Activated CD8-positive, alpha-beta T cell treated with anti-CD3 and anti-CD28 coated beads for 36 hours (primary cell): Measurements from ENCODE around the gene LCE1D. TPM values are rescaled to one million over a fixed set of nuclear protein-coding genes. Genes with fewer than 3 reads are reported as not detected.

Source experiments
- ATAC-seq: fragments of 200-7000 bp; cut with Tn5 transposase; one replicate; pipeline ENCODE4 v1.10.0; 2021; ENCODE audit warnings: mild to moderate bottlenecking, moderate library complexity
- CTCF ChIA-PET: fragments of 350-600 bp; sonication (Branson Sonifier 250); formaldehyde crosslinking; loops from one replicate; lab custom pipeline; 2021; ENCODE audit warnings: antibody characterized with exemption; lab: Charles Lee
- POLR2A ChIA-PET: fragments of 350-600 bp; sonication (Branson Sonifier 250); formaldehyde crosslinking; loops from one replicate; lab custom pipeline; 2021; ENCODE audit warnings: antibody characterized with exemption; lab: Charles Lee
- DNase-seq: peaks from one replicate; pipeline ENCODE4 v3.0.0-alpha.2; 2020
- H3K27ac Mint-ChIP-seq: one replicate; pipeline ENCODE4 v1.8.0; 2021; ENCODE audit warnings: mild to moderate bottlenecking, mixed read lengths
- H3K27me3 Mint-ChIP-seq: one replicate; pipeline ENCODE4 v1.8.0; 2021; ENCODE audit warnings: mixed read lengths
- H3K36me3 Mint-ChIP-seq: one replicate; pipeline ENCODE4 v1.8.0; 2021; ENCODE audit warnings: low read depth, mixed read lengths
- H3K4me1 Mint-ChIP-seq: one replicate; pipeline ENCODE4 v1.8.0; 2021; ENCODE audit warnings: low read depth, mixed read lengths
- H3K4me3 Mint-ChIP-seq: one replicate; pipeline ENCODE4 v1.8.0; 2021; ENCODE audit warnings: mild to moderate bottlenecking, moderate library complexity, mixed read lengths
- H3K9me3 Mint-ChIP-seq: one replicate; pipeline ENCODE4 v1.8.0; 2021; ENCODE audit warnings: mixed read lengths
- CTCF ChIP-seq: fragments of 200-600 bp; IDR thresholded peaks from one replicate; pipeline ENCODE4 v1.8.0; 2022; ENCODE audit warnings: antibody characterized with exemption, mild to moderate bottlenecking
- intact Hi-C: fragments of 100-400 bp; cut with micrococcal nuclease; formaldehyde crosslinking; loops from one replicate; pipeline ENCODE4 v1.10.0; 2022
- total RNA-seq, 2 experiments: library from RNA; stranded (reverse); gene quantifications; one replicate each; pipeline ENCODE4 v1.2.3, GENCODE V29; 2021

The LCE1D gene
- not detected for total RNA-seq

DNA sequence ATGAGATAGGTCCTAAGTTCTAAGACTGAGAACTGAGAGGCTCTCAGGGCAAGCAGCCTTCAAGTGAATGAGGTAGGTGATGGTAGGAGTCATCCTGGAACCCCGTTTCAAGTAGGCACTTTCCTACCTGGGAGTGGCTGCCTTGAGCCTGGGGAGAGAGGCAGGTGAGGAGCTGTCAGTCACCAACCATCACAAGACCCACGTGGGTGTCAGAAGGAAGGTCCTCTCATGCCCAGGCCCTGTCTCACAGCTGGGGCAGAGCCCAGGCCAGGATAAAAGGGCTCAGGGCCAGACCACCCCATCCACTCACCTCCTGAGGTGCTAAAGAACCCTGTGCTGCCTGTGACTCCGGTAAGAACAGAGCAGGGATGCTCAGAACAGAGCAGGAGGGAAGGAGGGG, at the start of gene LCE1D:
Gene LCE1D (plus strand): TSS at position 301 of the 400 bp plus-strand sequence. CDS start 1,074 bp downstream, outside the sequence.
- Mint-ChIP-seq H3K27ac (no peak within 1 kb of the TSS), H3K4me1 (no peaks in the 10 kb centered on the region), H3K36me3 (no peaks in the 10 kb centered on the region), H3K9me3 (no peaks in the 10 kb centered on the region), H3K27me3 (peaks cover 9% of the 10 kb centered on the region), H3K4me3 (no peak within 1 kb of the TSS)
- DNase-seq (no peak), ATAC-seq (no peak)
- CTCF ChIA-PET: no interaction called here
- no peak for TF ChIP-seq CTCF
- intact Hi-C loops: no loop called here
- POLR2A ChIA-PET: no interaction called here

DNA sequence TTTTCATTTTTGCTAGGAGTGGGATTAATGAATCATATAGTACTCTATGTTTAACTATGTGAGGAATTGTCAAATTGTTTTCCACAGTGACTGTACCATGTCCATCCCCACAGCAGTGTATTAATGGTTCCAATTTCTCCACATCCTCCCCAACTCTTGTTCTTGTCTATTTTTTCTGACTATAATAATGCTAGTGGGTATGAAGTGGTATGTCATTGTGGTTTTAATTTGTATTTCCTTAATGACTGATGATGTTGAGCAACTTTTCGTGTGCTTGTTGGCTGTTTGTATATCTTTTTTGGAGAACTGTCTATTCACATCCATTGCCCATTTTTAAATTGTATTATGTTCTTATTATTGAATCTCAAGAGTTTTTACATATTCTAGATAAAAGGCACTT, 48.7 kb upstream of the LCE1D start:
- Mint-ChIP-seq H3K4me1 (peaks cover 2% of the 10 kb centered on the region), H3K4me3 (no peak overlapping the region), H3K36me3 (no peaks in the 10 kb centered on the region), H3K27me3 (peaks cover 18% of the 10 kb centered on the region), H3K27ac (no peak overlapping the region), H3K9me3 (no peaks in the 10 kb centered on the region)
- CTCF ChIA-PET: no interaction called here
- POLR2A ChIA-PET: no interaction called here
- intact Hi-C loops: no loop called here
- DNase-seq (no peak), ATAC-seq (no peak)
- no peak for TF ChIP-seq CTCF

DNA sequence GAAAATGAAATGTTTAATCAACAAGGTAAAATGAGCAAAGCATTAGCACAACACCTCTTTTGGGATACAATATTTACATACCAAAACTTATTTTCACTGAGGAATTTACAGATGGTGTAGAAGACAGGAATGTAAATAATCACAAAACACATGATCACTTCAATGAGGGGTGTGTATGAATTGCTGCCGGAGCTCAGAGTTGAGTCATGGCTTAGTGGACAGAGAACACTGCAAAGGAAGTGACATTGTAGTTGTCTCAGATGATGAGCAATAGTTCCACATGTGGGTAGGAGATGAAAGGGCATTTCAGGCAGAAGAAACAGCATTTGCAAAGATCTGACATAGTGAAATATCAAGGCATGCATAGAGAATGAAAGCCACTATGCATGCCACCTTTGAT, 44.3 kb upstream of the LCE1D start:
- ChIA-PET CTCF (no interaction called here), POLR2A (no interaction called here)
- peaks cover 2% of the 10 kb centered on the region for H3K4me1 Mint-ChIP-seq
- H3K4me3 Mint-ChIP-seq: no peak overlapping the region
- peak; percentile 71 for ATAC-seq
- intact Hi-C loops: no loop called here
- no peak overlapping the region for H3K27ac Mint-ChIP-seq
- H3K27me3 Mint-ChIP-seq: peaks cover 18% of the 10 kb centered on the region
- no peak for DNase-seq
- no peak for TF ChIP-seq CTCF
- no peaks in the 10 kb centered on the region for H3K36me3 Mint-ChIP-seq
- H3K9me3 Mint-ChIP-seq: no peaks in the 10 kb centered on the region

GRCh38 chr1:152753586-152753985, 42.9 kb upstream of the LCE1D start:
- DNase-seq (no peak), ATAC-seq (no peak)
- Mint-ChIP-seq H3K9me3 (no peaks in the 10 kb centered on the region), H3K4me1 (peaks cover 2% of the 10 kb centered on the region), H3K4me3 (no peak overlapping the region), H3K27ac (no peak overlapping the region), H3K36me3 (no peaks in the 10 kb centered on the region), H3K27me3 (peaks cover 22% of the 10 kb centered on the region)
- no peak for TF ChIP-seq CTCF
- CTCF ChIA-PET: no interaction called here
- POLR2A ChIA-PET: no interaction called here
- intact Hi-C loops: no loop called here

DNA sequence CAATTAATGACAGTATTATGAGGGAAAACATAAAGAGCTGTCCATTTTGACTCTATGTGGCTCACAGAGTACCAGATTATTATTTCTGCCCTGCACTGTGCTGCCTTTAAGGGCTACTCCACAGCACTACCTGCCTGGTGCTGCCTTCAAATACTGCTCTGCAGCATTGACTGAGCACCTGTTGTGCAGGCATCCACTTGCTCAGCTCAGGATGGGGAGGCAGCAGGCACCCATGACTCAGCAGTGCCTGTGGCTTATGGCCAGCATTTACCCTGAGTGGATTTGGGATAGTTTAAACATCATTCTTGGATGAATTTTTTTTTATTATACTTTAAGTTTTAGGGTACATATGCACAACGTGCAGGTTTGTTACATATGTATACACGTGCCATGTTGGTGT, 39.6 kb upstream of the LCE1D start:
- POLR2A ChIA-PET: no interaction called here
- CTCF ChIA-PET: no interaction called here
- Mint-ChIP-seq H3K9me3 (no peaks in the 10 kb centered on the region), H3K27ac (no peak overlapping the region), H3K4me1 (peaks cover 2% of the 10 kb centered on the region), H3K4me3 (no peak overlapping the region), H3K36me3 (no peaks in the 10 kb centered on the region), H3K27me3 (peaks cover 24% of the 10 kb centered on the region)
- intact Hi-C loops: no loop called here
- no peak for TF ChIP-seq CTCF
- ATAC-seq (no peak), DNase-seq (no peak)
